DND-41 (cell line): ENCODE results near the gene ACTR2.

Experiments
- ATAC-seq: fragments of 200-7000 bp; cut with Tn5 transposase; 3 replicates; pipeline ENCODE4 v1.9.1; 2021; ENCODE audit warnings: low read depth; ENCODE audit not compliant: insufficient read depth
- DNase-seq: peaks from one replicate; pipeline ENCODE4 v3.0.0-alpha.2; 2020
- H2AFZ ChIP-seq: 2 replicates; pipeline ENCODE4 v1.6.0; 2012; ENCODE audit warnings: low read depth, low read length
- H3K27ac ChIP-seq: 2 replicates; pipeline ENCODE4 v1.5.1; 2012; ENCODE audit warnings: low read length, inconsistent platforms
- H3K27me3 ChIP-seq: fragments of 200-600 bp; sonication (generic); 2 replicates; pipeline ENCODE4 v1.6.0; 2012; ENCODE audit warnings: low read length, mild to moderate bottlenecking, inconsistent platforms; ENCODE audit not compliant: insufficient read depth, poor library complexity
- H3K36me3 ChIP-seq: 2 replicates; pipeline ENCODE4 v1.5.1; 2012; ENCODE audit warnings: low read length, inconsistent platforms; ENCODE audit not compliant: insufficient read depth
- H3K4me1 ChIP-seq: 2 replicates; pipeline ENCODE4 v1.5.1; 2012; ENCODE audit warnings: mild to moderate bottlenecking, low read length; ENCODE audit not compliant: insufficient read depth
- H3K4me2 ChIP-seq: 2 replicates; pipeline ENCODE4 v1.6.0; 2012; ENCODE audit warnings: mild to moderate bottlenecking, moderate library complexity, low read length, inconsistent platforms; ENCODE audit not compliant: insufficient read depth
- H3K4me3 ChIP-seq, 2 experiments: fragments of 200-600 bp in 1 of 2; shearing (Covaris generic) in 1 of 2; 2 replicates each; pipeline ENCODE4 v1.5.1; 2012 to 2016; ENCODE audit warnings: inconsistent platforms in 2 of 2, low read length in 2 of 2, mild to moderate bottlenecking in 2 of 2, low read depth in 1 of 2, moderate library complexity in 1 of 2
- H3K79me2 ChIP-seq: 2 replicates; pipeline ENCODE4 v1.6.0; 2012; ENCODE audit warnings: low read length, inconsistent platforms; ENCODE audit not compliant: insufficient read depth
- H3K9ac ChIP-seq: 2 replicates; pipeline ENCODE4 v1.6.0; 2012; ENCODE audit warnings: low read depth, mild to moderate bottlenecking, inconsistent platforms, low read length, moderate library complexity
- H3K9me3 ChIP-seq: 2 replicates; pipeline ENCODE4 v1.5.1; 2012; ENCODE audit warnings: low read length, moderate library complexity, mild to moderate bottlenecking, inconsistent platforms; ENCODE audit not compliant: insufficient read depth, severe bottlenecking
- H4K20me1 ChIP-seq: 2 replicates; pipeline ENCODE4 v1.6.0; 2012; ENCODE audit warnings: low read length; ENCODE audit not compliant: insufficient read depth
- CTCF ChIP-seq: IDR thresholded peaks from 2 replicates; pipeline ENCODE4 v1.5.1; 2012; ENCODE audit warnings: borderline replicate concordance, low read length, moderate library complexity, mild to moderate bottlenecking; ENCODE audit not compliant: poor library complexity, severe bottlenecking; ENCODE audit errors: extremely low read depth
- EZH2 ChIP-seq: IDR thresholded peaks from 3 replicates; pipeline ENCODE4 v1.6.1; 2012; ENCODE audit warnings: borderline replicate concordance, low read depth, mild to moderate bottlenecking, moderate library complexity, low read length, inconsistent platforms; ENCODE audit not compliant: severe bottlenecking

Gene ACTR2

GRCh38 chr2:65186093-65186868 lies 41.4 kb upstream of the ACTR2 start:
- H3K79me2 ChIP-seq = no peaks in the 10 kb centered on the region
- DNase-seq (no peak), ATAC-seq (no peak)
- no peak for TF ChIP-seq EZH2
- TF ChIP-seq CTCF = no peak
- no peak overlapping the region for H3K9ac ChIP-seq
- peaks cover 9% of the 10 kb centered on the region; the same call in 1 of the 2 replicates for H3K4me1 ChIP-seq
- H3K27ac ChIP-seq = no peak overlapping the region
- no peaks in the 10 kb centered on the region for H4K20me1 ChIP-seq
- H3K27me3 ChIP-seq = no peaks in the 10 kb centered on the region
- no peak overlapping the region for H2AFZ ChIP-seq
- no peaks in the 10 kb centered on the region for H3K36me3 ChIP-seq
- no peak overlapping the region for H3K4me2 ChIP-seq
- no peak overlapping the region for H3K4me3 ChIP-seq
- no peaks in the 10 kb centered on the region for H3K9me3 ChIP-seq

- H4K20me1 ChIP-seq = no peaks in the 10 kb centered on the region
- peak overlapping the region; percentile 18; the same call in 1 of the 2 replicates for H3K4me2 ChIP-seq
- TF ChIP-seq EZH2 (no peak), CTCF (peak; percentile 90)
- H3K27me3 ChIP-seq = no peaks in the 10 kb centered on the region
- H3K27ac ChIP-seq = no peak overlapping the region
- peak overlapping the region; percentile 66 for H2AFZ ChIP-seq
- ATAC-seq (peak; percentile 99), DNase-seq (peak; percentile 81)
- H3K36me3 ChIP-seq = no peaks in the 10 kb centered on the region
- H3K4me1 ChIP-seq = peaks cover 9% of the 10 kb centered on the region; the same call in 1 of the 2 replicates
- H3K9ac ChIP-seq = no peak overlapping the region
- H3K79me2 ChIP-seq = no peaks in the 10 kb centered on the region
- no peaks in the 10 kb centered on the region for H3K9me3 ChIP-seq
- no peak overlapping the region for H3K4me3 ChIP-seq
Observed at GRCh38 chr2:65186872-65187851, 40.5 kb upstream of the ACTR2 start.

- no peaks in the 10 kb centered on the region for H3K79me2 ChIP-seq
- H3K4me2 ChIP-seq = no peak overlapping the region
- no peak for DNase-seq
- H3K9ac ChIP-seq = no peak overlapping the region
- no peaks in the 10 kb centered on the region for H3K4me1 ChIP-seq
- no peak overlapping the region for H3K4me3 ChIP-seq
- no peak for ATAC-seq
- no peaks in the 10 kb centered on the region for H4K20me1 ChIP-seq
- H3K36me3 ChIP-seq = no peaks in the 10 kb centered on the region
- H2AFZ ChIP-seq = no peak overlapping the region
- TF ChIP-seq EZH2 = no peak
- no peak for TF ChIP-seq CTCF
- H3K27me3 ChIP-seq = no peaks in the 10 kb centered on the region
- no peaks in the 10 kb centered on the region for H3K9me3 ChIP-seq
- no peak overlapping the region for H3K27ac ChIP-seq
Observed at GRCh38 chr2:65193446-65193845, 34.2 kb upstream of the ACTR2 start.
